Panc1 (cell line): ENCODE data around the gene GPRIN3. TPM values are rescaled to one million over a fixed set of nuclear protein-coding genes. Genes with fewer than 3 reads are reported as not detected.
"Not testable (repeated sequence)": the region's sequence is repeated elsewhere in the genome, so short reads cannot be mapped to it uniquely, and the experiment has no call there.

Experiments
- ATAC-seq: fragments of 200-7000 bp; cut with Tn5 transposase; 2 replicates; pipeline ENCODE4 v1.9.1; 2020; ENCODE audit warnings: mild to moderate bottlenecking, moderate library complexity
- BruUV-seq: library from RNA; stranded (reverse); fragments of 400-500 nt; replicated peaks from 2 replicates; lab custom pipeline; 2021; lab: Mats Ljungman, UMichigan
- CTCF ChIA-PET: fragments of 300-600 bp; sonication (Branson Sonifier 250); formaldehyde crosslinking; loops from one replicate; lab custom pipeline; 2022; ENCODE audit warnings: antibody characterized with exemption; lab: Charles Lee
- POLR2A ChIA-PET: fragments of 300-600 bp; sonication (Branson Sonifier 250); formaldehyde crosslinking; loops from one replicate; lab custom pipeline; 2022; ENCODE audit warnings: antibody characterized with exemption; lab: Charles Lee
- DNase-seq: peaks from one replicate; pipeline ENCODE4 v3.0.0-alpha.2; 2010; ENCODE audit warnings: low read depth, low spot score
- H3K27ac ChIP-seq: 2 replicates; pipeline ENCODE4 v1.5.1; 2011; ENCODE audit warnings: mild to moderate bottlenecking, low read length, inconsistent platforms
- H3K27me3 ChIP-seq: fragments of 200-500 bp; sonication (Bioruptor generic); 2 replicates; pipeline ENCODE4 v1.6.0; 2014; ENCODE audit warnings: low read length, inconsistent platforms; ENCODE audit not compliant: control insufficient read depth, insufficient read depth
- H3K36me3 ChIP-seq: fragments of 200-500 bp; sonication (Bioruptor generic); 2 replicates; pipeline ENCODE4 v1.5.1; 2014; ENCODE audit warnings: inconsistent platforms, mild to moderate bottlenecking, low read length, moderate library complexity; ENCODE audit not compliant: control insufficient read depth, insufficient read depth
- H3K4me1 ChIP-seq: 2 replicates; pipeline ENCODE4 v1.5.1; 2011; ENCODE audit warnings: inconsistent platforms, mild to moderate bottlenecking, low read length, moderate library complexity; ENCODE audit not compliant: control insufficient read depth, insufficient read depth
- H3K4me3 ChIP-seq, 2 experiments: 2 replicates each; pipeline ENCODE4 v1.5.1; 2011 to 2012; ENCODE audit warnings: low read depth in 2 of 2, low read length in 2 of 2, mild to moderate bottlenecking in 2 of 2, inconsistent platforms in 1 of 2, moderate library complexity in 1 of 2
- H3K9me3 ChIP-seq: fragments of 200-500 bp; sonication (Bioruptor generic); 2 replicates; pipeline ENCODE4 v1.5.1; 2014; ENCODE audit warnings: low read depth, mild to moderate bottlenecking, inconsistent platforms, low read length, moderate library complexity; ENCODE audit not compliant: control insufficient read depth, insufficient read depth
- POLR2AphosphoS5 ChIP-seq: IDR thresholded peaks from 2 replicates; pipeline ENCODE4 v1.6.1; 2012; ENCODE audit warnings: mild to moderate bottlenecking, low read depth, low read length, moderate library complexity
- SIN3A ChIP-seq: IDR thresholded peaks from 2 replicates; pipeline ENCODE4 v1.6.1; 2012; ENCODE audit warnings: low read depth, mild to moderate bottlenecking, low read length, moderate library complexity, borderline replicate concordance; ENCODE audit not compliant: insufficient read depth
- TCF7L2 ChIP-seq: IDR thresholded peaks from 2 replicates; pipeline ENCODE4 v1.6.1; 2011; ENCODE audit warnings: mild to moderate bottlenecking, low read depth, low read length, inconsistent platforms
- in situ Hi-C: cut with HindIII; loops from 2 replicates; pipeline ENCODE4 v1.10.0; 2016; ENCODE audit warnings: low sequenced_read_pairs, low pct_unique_long_range_greater_than_20kb
- intact Hi-C: fragments of 100-400 bp; cut with micrococcal nuclease; formaldehyde crosslinking; loops from one replicate; pipeline ENCODE4 v1.10.0; 2022; ENCODE audit not compliant: unreplicated experiment
- total RNA-seq: library from RNA; stranded (reverse); gene quantifications from one replicate; pipeline ENCODE4 v1.2.1, GENCODE V29; 2021; ENCODE audit not compliant: unreplicated experiment
- TF ChIP-seq, protein P1 (sequence below): fragments of 450-650 bp; IDR thresholded peaks from 2 replicates; pipeline ENCODE4 v1.5.1; 2017; ENCODE audit warnings: mild to moderate bottlenecking
- TF ChIP-seq, protein P2 (sequence below), 2 experiments: IDR thresholded peaks; 2 replicates each; pipeline ENCODE4 v1.6.1; 2011 to 2012; ENCODE audit warnings: low read depth in 2 of 2, control low read depth in 1 of 2, low read length in 1 of 2, mild to moderate bottlenecking in 1 of 2, moderate library complexity in 1 of 2; ENCODE audit not compliant: insufficient read depth in 1 of 2

Gene GPRIN3
- total RNA-seq, 1 experiment from 2014 or later, result 0.03 TPM

DNA sequence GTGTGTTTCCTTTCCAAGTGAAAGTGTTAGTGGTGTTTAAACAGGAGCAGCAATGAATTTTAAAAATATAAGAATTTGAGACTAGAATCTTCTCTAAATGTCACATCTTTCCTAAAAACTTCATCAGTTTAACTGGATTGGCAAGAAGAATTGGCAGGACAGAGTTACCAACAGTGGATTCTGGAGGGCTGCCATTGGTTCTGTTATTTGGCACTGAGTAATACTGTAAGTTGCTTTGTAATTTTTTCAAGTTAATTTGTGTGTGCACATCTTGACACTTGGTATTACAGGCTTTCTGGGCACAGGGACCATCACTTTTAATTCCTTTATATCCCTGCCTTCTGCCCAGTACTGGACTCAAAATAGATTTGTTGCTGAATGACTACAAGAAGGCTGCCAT is 4.5 kb upstream of the GPRIN3 start:
- no peak for DNase-seq
- no peak overlapping the region for H3K4me3 ChIP-seq
- H3K27me3 ChIP-seq, result peaks cover 1% of the 10 kb centered on the region; the same call in 1 of the 2 replicates
- ChIA-PET POLR2A (no interaction called here), CTCF (interaction anchor here (0.6 kb wide), 1 partner anchor 127 kb away, joined by 3 read pairs; no protein-coding TSS in a partner anchor)
- intact Hi-C loops, result no loop called here
- BruUV-seq, result no TSS peak
- TF ChIP-seq SIN3A (no peak), TCF7L2 (no peak), POLR2AphosphoS5 (no peak)
- TF ChIP-seq, protein P1, sequence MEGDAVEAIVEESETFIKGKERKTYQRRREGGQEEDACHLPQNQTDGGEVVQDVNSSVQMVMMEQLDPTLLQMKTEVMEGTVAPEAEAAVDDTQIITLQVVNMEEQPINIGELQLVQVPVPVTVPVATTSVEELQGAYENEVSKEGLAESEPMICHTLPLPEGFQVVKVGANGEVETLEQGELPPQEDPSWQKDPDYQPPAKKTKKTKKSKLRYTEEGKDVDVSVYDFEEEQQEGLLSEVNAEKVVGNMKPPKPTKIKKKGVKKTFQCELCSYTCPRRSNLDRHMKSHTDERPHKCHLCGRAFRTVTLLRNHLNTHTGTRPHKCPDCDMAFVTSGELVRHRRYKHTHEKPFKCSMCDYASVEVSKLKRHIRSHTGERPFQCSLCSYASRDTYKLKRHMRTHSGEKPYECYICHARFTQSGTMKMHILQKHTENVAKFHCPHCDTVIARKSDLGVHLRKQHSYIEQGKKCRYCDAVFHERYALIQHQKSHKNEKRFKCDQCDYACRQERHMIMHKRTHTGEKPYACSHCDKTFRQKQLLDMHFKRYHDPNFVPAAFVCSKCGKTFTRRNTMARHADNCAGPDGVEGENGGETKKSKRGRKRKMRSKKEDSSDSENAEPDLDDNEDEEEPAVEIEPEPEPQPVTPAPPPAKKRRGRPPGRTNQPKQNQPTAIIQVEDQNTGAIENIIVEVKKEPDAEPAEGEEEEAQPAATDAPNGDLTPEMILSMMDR, result no peak
- TF ChIP-seq, protein P2, sequence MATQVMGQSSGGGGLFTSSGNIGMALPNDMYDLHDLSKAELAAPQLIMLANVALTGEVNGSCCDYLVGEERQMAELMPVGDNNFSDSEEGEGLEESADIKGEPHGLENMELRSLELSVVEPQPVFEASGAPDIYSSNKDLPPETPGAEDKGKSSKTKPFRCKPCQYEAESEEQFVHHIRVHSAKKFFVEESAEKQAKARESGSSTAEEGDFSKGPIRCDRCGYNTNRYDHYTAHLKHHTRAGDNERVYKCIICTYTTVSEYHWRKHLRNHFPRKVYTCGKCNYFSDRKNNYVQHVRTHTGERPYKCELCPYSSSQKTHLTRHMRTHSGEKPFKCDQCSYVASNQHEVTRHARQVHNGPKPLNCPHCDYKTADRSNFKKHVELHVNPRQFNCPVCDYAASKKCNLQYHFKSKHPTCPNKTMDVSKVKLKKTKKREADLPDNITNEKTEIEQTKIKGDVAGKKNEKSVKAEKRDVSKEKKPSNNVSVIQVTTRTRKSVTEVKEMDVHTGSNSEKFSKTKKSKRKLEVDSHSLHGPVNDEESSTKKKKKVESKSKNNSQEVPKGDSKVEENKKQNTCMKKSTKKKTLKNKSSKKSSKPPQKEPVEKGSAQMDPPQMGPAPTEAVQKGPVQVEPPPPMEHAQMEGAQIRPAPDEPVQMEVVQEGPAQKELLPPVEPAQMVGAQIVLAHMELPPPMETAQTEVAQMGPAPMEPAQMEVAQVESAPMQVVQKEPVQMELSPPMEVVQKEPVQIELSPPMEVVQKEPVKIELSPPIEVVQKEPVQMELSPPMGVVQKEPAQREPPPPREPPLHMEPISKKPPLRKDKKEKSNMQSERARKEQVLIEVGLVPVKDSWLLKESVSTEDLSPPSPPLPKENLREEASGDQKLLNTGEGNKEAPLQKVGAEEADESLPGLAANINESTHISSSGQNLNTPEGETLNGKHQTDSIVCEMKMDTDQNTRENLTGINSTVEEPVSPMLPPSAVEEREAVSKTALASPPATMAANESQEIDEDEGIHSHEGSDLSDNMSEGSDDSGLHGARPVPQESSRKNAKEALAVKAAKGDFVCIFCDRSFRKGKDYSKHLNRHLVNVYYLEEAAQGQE (IDR thresholded peaks at IDR 0.05; ENCODE audit: insufficient read depth in 1 of 2, low read depth in 2 of 2, low read length in 1 of 2), result no peak
- H3K4me1 ChIP-seq, result no peaks in the 10 kb centered on the region
- ATAC-seq, result no peak
- H3K27ac ChIP-seq, result no peak overlapping the region
- in situ Hi-C loops, result no loop called here
- no peaks in the 10 kb centered on the region for H3K9me3 ChIP-seq
- H3K36me3 ChIP-seq, result no peaks in the 10 kb centered on the region

DNA sequence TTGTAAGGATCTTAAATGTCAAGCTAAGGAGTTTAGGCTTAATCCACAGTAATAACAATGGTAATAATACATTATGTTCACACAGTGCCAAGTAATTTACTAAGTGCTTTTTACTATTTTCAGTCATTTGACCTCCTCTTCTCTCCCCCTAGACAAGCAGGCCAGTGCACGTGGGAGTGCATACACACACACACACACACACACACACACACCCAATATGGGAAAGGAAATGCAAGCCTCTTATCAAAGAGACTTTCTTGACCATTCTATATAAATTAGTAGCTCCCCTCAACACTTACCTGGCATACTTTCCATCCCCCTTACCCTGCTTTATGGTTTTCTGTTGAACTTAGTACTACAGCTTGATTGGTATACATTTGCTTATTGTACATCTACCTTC is 3.8 kb upstream of the GPRIN3 start:
- in situ Hi-C loops, result no loop called here
- intact Hi-C loops, result no loop called here

DNA sequence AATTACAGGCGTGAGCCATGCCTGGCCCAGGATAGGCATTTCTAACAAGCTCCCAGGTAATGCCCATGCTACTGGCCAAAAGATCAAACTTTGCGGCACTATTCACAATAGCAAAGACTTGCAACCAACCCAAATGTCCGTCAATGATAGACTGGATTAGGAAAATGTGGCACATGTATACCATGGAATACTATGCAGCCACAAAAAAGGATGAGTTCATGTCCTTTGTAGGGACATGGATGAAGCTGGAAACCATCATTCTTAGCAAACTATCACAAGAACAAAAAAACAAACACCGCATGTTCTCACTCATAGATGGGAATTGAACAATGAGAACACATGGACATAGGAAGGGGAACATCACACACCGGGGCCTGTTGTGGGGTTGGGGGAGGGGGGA is 1.6 kb upstream of the GPRIN3 start:
- intact Hi-C loops, H3K4me1 ChIP-seq, H3K9me3 ChIP-seq, ATAC-seq, H3K27me3 ChIP-seq, in situ Hi-C loops, BruUV-seq, H3K4me3 ChIP-seq, H3K27ac ChIP-seq, CTCF ChIA-PET, DNase-seq, H3K36me3 ChIP-seq: not testable (repeated sequence)
- POLR2A ChIA-PET, result interaction anchor here (0.6 kb wide), 1 partner anchor 20 kb away, joined by 3 read pairs; no protein-coding TSS in a partner anchor

More for the DNA sequence above, 3.8 kb upstream of the GPRIN3 start:
- CTCF ChIA-PET, result interaction anchor here (0.6 kb wide), 1 partner anchor 127 kb away, joined by 3 read pairs; no protein-coding TSS in a partner anchor
- POLR2A ChIA-PET, result no interaction called here
- Histone ChIP-seq H3K4me3 (no peak overlapping the region), H3K27ac (no peak overlapping the region), H3K4me1 (no peaks in the 10 kb centered on the region), H3K27me3 (peaks cover 3% of the 10 kb centered on the region; the same call in 1 of the 2 replicates), H3K9me3 (no peaks in the 10 kb centered on the region), H3K36me3 (no peaks in the 10 kb centered on the region)
- no peak for TF ChIP-seq SIN3A
- no peak for TF ChIP-seq POLR2AphosphoS5
- TF ChIP-seq, protein P2 (IDR thresholded peaks at IDR 0.05; ENCODE audit: insufficient read depth in 1 of 2, low read depth in 2 of 2, low read length in 1 of 2), result no peak
- no peak for TF ChIP-seq TCF7L2
- TF ChIP-seq, protein P1, result no peak
- ATAC-seq, result no peak
- DNase-seq, result no peak
- BruUV-seq, result no TSS peak
